Endometrium (tissue), 2 donors: Measurements from ENCODE around the gene CALCA.
"Not testable (repeated sequence)": the region's sequence is repeated elsewhere in the genome, so short reads cannot be mapped to it uniquely, and the experiment has no call there.

Experiments used
- FAIRE-seq: peaks from 2 replicates; lab custom pipeline; 2012; peaks lifted over from hg19 to GRCh38; lab: Jason Lieb, UNC
- donor health status: control.
- donor health status: control.

CALCA gene

DNA sequence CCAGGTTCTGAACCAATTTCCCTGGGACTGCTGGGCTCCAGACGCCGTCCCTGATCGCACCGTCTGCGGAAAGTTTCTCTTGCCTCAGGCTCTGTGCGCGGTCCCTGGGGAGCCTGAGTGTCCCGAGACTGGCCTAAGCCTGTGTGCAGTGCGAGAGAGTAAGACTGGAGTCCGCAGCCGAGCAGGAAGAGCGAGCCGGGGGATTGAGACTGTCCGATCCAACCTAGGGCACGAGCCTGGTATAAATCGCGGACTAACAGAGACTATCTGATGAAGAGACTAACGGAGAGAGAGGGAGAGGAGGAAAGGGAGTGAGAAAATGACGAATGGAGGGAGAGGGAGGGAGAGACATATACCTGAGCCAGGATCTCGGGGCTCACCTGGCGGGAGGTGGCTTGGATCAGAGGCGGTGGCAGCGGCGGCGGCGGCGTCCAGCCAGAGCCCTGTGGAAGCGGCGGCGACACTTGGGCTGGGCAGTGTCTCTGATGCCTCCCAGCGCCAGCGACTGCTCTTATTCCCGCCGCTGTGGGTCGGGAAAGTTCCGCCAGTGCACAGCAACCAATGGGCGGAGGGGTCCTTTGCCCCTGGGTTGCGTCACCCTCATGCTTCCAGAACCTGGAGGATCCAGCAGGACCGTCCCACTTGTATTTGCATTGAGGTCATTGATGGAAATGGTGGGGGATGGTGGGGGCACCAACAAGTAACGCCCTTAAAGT is at the start of gene CALCA:
Gene CALCA (minus strand): TSS at position 487 of the 716 bp plus-strand sequence. CDS start 1,159 bp downstream, outside the sequence.
- no peak for FAIRE-seq

GRCh38 chr11:15016200-15016599 is 44.0 kb upstream of the CALCA start:
- FAIRE-seq = no peak

GRCh38 chr11:15011776-15012345 is 39.7 kb upstream of the CALCA start:
- no peak for FAIRE-seq

GRCh38 chr11:15010865-15011264 is 38.7 kb upstream of the CALCA start:
- no peak for FAIRE-seq

- FAIRE-seq = no peak
These were observed 34.1 kb upstream of the CALCA start for GRCh38 chr11:15006139-15006759.

- FAIRE-seq = not testable (repeated sequence)
These were observed 16.0 kb upstream of the CALCA start for GRCh38 chr11:14988133-14988532.

DNA sequence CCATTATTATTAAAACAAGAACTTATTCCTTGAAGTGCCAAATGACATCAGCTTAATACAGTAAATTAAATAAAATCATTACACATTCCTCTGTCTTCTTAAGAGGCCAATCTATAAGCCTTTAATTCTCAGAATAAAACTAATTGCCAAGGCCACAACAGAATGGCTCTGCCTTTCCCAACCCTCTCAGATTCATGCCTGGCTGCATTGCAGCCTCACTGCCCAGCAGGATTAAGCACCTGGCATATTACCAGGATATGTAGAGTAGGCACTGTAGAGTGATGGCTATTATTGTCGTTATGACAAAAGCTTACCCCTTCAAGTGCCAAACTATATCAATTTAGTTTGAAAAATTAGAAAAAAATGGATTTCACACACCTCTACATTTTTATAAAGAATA is 9.4 kb upstream of the CALCA start:
- no peak for FAIRE-seq

DNA sequence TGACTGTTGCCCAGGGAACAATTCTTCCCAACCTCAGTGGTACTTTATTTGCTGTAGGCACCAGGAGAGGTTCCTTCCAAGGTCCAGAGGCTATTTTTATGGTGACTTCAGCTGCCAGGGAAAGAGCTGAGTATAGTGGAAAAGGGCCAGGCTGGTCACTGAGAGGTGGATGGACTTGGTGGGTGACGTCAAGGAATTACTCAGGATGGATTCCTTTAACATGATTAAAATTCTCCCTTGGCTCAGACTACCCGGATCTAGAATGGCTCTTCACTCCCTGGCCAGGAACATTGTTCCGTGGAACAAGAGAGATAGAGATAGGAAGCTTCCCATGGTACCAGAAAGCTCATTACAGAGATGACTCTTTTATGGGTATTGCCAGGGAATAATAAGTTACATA is 8.7 kb upstream of the CALCA start:
- no peak for FAIRE-seq

DNA sequence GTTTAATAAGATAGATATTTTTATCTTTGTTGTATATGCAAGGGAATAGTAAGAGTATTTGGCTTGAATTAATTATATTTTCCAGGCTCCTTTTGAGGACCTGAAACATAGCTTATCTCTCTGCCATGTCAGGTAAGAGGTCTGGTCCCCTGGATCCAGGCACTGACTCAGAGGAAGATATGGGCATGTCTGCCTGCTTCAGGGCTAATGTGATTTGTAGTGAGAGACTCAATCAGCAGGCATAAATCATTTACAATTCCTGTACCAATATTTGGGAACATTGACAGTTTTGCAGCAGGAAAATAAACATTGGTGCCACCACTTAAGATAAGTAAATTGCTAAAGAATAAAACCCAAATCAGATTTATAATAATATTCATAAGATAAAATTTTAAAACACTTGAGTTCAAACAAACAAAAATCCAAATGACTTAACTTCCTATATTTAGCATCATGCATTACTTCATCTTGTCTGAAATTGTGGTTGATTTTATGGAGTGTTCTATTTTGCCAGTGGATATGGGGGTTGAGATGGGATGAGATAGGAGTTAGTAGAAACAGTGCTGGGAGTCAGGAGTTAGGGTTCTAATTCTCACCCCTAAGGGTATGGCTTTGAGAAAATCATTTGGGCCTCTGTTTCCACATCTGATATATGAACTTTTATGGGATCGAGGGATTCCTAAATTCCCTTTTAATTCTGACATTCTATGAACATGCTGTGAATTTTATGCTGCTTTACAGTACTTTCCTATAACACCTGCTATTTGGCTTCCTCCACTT is 5.1 kb upstream of the CALCA start:
- FAIRE-seq = no peak

DNA sequence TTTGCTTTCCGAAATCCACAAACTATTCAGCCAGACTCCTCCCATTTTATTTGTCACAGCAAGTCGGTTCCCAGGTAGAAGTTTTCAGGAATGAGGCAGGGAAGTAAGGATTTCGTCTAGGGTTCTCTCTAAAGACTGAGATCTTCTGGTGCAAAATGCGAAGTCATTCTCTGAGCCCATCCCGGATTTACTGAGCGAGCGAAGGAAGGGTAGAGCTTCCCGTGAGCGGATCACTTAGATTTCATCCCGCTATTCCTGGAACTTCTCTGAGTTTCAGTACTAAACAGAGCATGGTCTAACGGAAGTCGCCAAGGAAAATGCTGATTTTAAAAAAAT is 3.1 kb upstream of the CALCA start:
- FAIRE-seq = no peak

- no peak for FAIRE-seq
These were observed 2.5 kb upstream of the CALCA start for GRCh38 chr11:14974515-14975251.

- no peak for FAIRE-seq
These were observed 1.7 kb upstream of the CALCA start for GRCh38 chr11:14973621-14974514.

DNA sequence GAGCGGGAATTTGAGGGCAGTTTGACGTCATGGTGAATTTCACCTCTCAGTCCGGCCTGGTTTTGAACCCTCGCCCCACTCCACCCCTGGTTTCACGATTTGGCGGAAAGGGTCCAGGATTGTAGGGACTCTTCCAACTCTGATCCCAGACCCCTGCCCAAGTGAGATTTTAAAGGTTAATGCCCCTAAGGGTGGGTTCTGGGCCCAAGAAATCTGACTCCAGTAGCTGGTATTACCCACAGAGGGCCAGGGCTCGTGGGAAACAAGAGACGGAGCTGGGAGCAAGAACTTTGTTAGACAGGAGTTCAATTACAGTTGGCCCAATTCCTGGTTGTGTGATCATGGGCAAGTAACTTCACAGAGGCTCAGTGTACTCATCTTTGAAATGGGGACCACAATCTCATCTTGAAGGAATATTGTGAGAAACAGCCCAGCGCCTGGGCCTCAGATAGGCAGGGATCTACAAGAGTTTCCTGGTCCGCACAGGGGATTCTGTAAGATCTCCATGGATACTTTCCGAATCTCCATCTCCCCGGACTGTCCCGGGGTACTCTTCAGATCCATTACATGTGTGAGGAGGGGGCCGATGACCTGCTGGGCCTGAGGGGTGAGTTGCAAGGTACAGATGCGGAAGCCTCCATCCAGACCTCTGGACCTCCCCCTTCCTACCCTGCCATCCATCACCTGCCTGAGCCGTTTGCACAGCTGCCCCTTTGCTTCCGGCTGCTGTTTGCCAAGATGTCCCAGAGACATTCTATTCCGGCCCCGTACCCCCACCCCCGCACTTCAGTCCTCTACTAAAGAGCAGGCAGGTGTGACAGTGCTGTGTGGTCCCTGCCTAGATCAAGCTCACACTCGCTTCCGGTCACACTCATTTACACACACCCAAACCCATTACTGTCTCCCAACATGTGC is 687 bp upstream of the CALCA start:
- FAIRE-seq = no peak

DNA sequence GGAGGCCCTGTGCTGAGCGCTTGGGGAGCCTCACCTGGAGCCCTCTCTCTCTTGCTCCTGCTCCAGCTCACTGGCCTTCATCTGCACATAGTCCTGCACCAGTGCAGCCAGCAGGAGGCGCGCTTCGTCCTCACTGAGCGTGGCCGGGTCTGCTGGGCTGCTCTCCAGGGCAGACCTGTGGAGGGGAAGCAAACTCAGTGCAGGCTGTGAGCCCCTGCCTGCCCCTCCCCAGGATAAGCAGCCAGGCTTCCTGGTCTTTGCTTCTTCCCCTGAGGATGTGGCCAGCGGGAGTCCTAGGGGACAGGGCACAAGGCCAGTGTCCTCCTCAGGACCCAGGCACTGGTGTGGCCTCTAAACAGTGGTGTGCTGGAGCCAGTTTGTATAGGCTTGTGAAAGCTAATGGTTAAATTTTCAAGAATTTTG is 2.2 kb downstream of the CALCA start:
- no peak for FAIRE-seq

DNA sequence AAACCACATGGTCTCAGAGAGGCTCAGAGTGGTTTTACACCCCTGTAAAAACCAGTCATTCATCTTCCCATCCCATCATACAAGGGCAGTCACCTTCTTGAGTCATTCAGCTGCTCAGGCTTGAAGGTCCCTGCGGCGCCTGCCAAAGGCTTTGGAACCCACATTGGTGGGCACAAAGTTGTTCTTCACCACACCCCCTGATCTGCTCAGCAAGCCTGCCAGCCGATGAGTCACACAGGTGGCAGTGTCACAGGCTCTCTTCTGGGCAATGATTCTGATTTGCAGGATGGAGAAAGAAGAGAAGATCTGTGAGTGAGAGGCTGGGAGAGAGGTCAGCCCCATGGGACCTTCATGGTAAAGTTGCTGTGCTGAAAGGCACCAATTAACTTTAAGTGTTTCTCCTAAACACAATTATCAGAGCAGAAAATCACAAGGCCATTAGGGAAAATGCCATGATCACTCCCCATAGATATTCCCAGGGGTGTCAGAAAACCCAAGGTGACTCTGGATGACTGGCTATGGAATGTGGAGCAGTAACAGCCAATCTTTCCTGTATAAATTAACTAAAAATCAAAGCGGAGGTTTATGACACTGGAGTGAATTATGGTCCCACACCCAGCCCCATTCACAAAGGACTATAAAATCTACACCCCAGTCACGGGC is 4.4 kb downstream of the CALCA start:
- FAIRE-seq = no peak

- FAIRE-seq = no peak
These were observed 16.0 kb downstream of the CALCA start for GRCh38 chr11:14956111-14956510.

GRCh38 chr11:14954581-14954980 is 17.6 kb downstream of the CALCA start:
- FAIRE-seq = no peak

GRCh38 chr11:14953904-14954303 is 18.2 kb downstream of the CALCA start:
- FAIRE-seq = no peak

- no peak for FAIRE-seq
These were observed 22.6 kb downstream of the CALCA start for GRCh38 chr11:14949437-14950147.
